Measurements from ENCODE around the gene GBGT1.
"Not testable (repeated sequence)": the region's sequence is repeated elsewhere in the genome, so short reads cannot be mapped to it uniquely, and the experiment has no call there.

Gene GBGT1

DNA sequence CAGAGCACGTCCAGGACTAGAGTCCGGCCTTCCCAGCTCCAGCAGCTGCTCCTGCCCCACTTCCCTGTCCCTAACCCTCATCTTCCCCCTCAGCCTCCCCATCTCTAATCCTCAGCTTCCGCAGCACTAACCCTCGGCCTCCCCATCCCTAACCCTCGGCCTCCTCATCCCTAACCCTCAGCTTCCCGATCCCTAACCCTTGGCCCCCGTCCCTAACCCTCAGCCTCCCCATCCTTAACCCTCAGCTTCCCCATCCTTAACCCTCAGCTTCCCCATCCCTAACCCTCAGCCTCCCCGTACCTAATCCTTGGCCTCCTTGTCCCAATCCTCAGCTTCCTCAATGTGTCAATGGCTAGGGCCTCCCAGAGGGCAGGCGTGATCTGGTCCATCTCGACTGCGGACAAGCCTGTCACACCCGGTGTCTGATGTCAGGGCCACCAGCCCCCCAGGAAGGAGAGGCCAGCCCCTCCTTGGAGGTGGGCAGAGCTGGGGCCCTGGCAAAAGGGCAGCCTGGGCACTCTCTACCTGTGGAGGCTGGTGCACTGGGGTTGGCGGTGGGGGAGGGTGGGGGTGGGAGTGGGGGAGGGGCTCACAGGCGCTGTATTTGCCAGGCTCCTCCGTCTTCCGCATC lies 43.9 kb upstream of the GBGT1 start:
- Histone ChIP-seq H3K4me3 (ENCODE audit: low read depth, low read length) (no peak overlapping the region), H3K27me3 (ENCODE audit: insufficient read depth, low read depth, severe bottlenecking) (peaks cover 3% of the 10 kb centered on the region), H3K27ac (no peak overlapping the region), H3K9me3 (ENCODE audit: severe bottlenecking) (peaks cover 6% of the 10 kb centered on the region), H3K36me3 (no peaks in the 10 kb centered on the region)
- TF ChIP-seq, protein P1, sequence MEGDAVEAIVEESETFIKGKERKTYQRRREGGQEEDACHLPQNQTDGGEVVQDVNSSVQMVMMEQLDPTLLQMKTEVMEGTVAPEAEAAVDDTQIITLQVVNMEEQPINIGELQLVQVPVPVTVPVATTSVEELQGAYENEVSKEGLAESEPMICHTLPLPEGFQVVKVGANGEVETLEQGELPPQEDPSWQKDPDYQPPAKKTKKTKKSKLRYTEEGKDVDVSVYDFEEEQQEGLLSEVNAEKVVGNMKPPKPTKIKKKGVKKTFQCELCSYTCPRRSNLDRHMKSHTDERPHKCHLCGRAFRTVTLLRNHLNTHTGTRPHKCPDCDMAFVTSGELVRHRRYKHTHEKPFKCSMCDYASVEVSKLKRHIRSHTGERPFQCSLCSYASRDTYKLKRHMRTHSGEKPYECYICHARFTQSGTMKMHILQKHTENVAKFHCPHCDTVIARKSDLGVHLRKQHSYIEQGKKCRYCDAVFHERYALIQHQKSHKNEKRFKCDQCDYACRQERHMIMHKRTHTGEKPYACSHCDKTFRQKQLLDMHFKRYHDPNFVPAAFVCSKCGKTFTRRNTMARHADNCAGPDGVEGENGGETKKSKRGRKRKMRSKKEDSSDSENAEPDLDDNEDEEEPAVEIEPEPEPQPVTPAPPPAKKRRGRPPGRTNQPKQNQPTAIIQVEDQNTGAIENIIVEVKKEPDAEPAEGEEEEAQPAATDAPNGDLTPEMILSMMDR (IDR thresholded peaks at IDR 0.05; ENCODE audit: low read depth, low read length): no peak
- DNase-seq: no peak

DNA sequence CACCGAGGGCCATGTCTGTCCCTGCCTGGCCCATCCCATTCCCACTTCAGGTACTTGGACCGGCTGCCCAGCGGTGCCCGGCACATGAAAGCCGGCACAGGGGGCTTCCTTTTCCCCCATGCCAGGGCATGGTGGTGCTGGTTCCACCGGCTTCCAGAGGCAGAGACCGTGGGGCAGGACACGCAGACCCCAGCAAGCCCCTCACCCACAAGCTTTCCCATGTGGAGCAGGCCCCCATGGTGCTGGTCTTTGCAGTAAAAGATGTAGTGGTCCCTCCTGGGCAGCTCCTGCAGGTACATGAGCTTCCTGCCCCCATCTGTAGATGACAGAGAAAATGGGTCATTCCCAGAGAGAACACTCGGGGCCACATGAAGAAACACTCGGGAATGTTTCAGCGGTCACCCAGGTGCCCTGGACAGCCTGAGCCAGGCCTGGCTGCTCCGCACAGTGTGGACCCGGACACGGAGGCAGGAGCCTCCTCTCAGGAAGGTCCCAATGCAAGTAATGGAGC lies 43.4 kb upstream of the GBGT1 start:
- no peaks in the 10 kb centered on the region for H3K36me3 ChIP-seq
- no peak overlapping the region for H3K27ac ChIP-seq
- TF ChIP-seq, protein P1 (IDR thresholded peaks at IDR 0.05; ENCODE audit: low read depth, low read length): no peak
- peaks cover 3% of the 10 kb centered on the region for H3K27me3 ChIP-seq (ENCODE audit: insufficient read depth, low read depth, severe bottlenecking)
- H3K9me3 ChIP-seq (ENCODE audit: severe bottlenecking): peaks cover 6% of the 10 kb centered on the region
- no peak for DNase-seq
- no peak overlapping the region for H3K4me3 ChIP-seq (ENCODE audit: low read depth, low read length)

DNA sequence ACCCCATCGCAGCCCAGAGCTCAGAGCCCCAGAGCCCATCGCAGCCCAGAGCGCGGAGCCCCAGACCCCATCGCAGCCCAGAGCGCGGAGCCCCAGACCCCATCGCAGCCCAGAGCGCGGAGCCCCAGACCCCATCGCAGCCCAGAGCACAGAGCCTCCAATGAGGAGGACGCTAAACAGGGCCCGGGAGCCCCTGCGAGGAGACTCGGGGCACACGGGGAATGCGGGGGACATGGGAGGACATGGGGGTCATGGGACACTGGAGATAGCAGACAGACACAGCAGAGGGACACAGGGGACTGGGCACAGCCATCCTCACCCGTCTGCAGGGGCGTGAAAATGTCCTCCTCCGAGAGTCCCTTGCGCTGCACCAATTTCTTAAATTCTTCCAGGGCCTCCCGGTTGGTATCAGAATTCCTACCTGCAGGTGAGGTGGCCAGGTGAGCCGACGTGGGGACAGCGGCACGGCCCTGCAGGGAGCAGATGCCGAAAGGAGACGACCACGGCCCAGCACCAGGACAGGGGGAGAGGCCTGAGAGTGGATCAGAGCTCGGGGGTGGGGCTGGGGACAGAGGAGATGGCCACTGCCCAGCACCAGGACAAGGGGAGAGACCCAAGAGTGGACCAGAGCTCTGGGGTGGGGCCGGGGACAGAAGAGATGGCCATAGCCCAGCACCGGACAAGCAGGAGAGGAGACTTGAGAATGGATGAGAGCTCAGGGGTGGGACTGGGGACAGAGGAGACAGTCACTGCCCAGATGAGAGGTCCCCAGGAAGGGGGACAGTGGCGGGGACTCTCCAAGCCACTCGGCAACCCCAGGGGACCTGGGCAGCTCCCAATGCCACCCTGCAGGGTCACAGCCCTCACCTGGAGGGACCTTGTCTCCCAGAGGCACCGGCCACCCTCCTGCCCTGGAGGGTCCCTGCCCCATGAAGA lies 42.5 kb upstream of the GBGT1 start:
- H3K27ac ChIP-seq: no peak overlapping the region
- TF ChIP-seq, protein P1 (IDR thresholded peaks at IDR 0.05; ENCODE audit: low read depth, low read length): no peak
- peaks cover 3% of the 10 kb centered on the region for H3K27me3 ChIP-seq (ENCODE audit: insufficient read depth, low read depth, severe bottlenecking)
- DNase-seq: no peak
- no peaks in the 10 kb centered on the region for H3K9me3 ChIP-seq (ENCODE audit: severe bottlenecking)
- no peak overlapping the region for H3K4me3 ChIP-seq (ENCODE audit: low read depth, low read length)
- H3K36me3 ChIP-seq: no peaks in the 10 kb centered on the region

DNA sequence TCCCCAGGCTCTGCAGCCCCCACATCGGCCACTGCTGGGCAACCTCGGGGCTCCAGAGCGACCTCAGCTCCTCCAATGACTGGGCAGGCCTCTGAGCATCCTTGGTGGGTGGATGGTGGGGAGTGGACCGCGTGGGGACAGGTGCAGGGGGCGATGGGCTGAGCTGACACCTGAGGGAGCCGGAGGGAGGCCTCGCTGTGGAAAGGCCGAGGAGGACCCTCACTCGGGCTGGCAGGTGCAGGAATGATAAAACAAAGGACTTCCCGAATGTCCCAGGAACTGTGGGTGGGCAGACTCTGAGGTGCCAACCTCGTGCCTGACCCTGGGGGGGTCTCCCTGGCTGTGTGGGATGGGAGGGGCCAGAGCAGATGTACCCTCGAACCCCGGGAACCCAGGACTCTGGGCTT lies 41.8 kb upstream of the GBGT1 start:
- not testable (repeated sequence) for H3K27me3 ChIP-seq (ENCODE audit: insufficient read depth, low read depth, severe bottlenecking); H3K36me3 ChIP-seq; DNase-seq; H3K4me3 ChIP-seq (ENCODE audit: low read depth, low read length); H3K9me3 ChIP-seq (ENCODE audit: severe bottlenecking); H3K27ac ChIP-seq

DNA sequence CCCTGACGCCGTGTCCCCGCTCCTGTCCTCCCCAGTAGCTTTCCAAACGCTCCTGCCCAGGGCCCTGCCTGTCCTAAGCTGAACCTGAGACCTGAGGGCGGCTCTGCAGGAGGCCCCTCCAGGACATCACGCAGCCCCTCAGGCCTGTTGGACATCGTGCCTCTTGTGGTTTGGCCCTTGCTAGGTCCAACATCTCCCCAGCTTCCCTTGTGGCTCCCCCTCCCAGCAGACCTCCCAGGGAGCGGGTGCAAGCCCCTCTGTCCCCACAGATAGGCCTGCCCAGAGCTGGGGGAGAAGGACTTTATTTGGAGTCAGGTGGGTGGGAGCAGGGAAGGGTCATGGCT lies 41.3 kb upstream of the GBGT1 start:
- Histone ChIP-seq H3K27me3 (ENCODE audit: insufficient read depth, low read depth, severe bottlenecking) (no peaks in the 10 kb centered on the region), H3K36me3 (no peaks in the 10 kb centered on the region), H3K9me3 (ENCODE audit: severe bottlenecking) (no peaks in the 10 kb centered on the region), H3K27ac (no peak overlapping the region), H3K4me3 (ENCODE audit: low read depth, low read length) (no peak overlapping the region)
- TF ChIP-seq, protein P1 (IDR thresholded peaks at IDR 0.05; ENCODE audit: low read depth, low read length): no peak
- DNase-seq: no peak

DNA sequence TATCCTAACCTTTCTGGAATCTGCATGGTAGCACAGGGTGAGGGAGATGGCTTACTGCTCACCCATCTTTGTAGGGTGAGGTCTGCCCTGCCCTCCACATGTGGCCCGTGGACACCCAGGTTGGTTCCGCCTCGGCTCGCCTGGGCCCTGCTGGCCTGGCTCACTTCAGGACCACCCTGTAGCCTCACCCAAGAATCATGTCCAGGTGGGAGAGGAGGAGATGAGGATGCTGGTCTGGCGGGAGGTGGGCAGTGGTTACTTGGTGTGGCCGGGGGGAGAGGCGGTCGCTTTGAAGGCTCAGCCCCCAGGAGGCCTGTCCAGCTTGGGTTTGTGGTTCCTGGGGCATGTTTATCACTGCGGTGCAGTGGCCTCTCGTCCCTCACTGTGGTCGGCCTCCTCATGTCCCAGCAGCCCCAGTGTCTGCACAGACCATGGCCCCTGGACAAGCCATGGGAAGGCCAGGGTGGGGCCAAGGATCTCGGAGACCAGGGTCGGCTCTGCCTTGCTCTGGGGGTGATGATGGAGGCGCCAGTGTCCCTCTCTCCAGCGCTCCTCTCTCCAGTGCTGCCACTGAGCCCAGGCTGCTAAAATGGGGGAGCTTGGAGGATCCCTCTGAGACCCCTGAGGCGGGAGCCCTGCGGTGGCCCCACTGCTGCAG lies 40.8 kb upstream of the GBGT1 start:
- no peaks in the 10 kb centered on the region for H3K27me3 ChIP-seq (ENCODE audit: insufficient read depth, low read depth, severe bottlenecking)
- H3K27ac ChIP-seq: no peak overlapping the region
- H3K36me3 ChIP-seq: no peaks in the 10 kb centered on the region
- no peak overlapping the region for H3K4me3 ChIP-seq (ENCODE audit: low read depth, low read length)
- TF ChIP-seq, protein P1 (IDR thresholded peaks at IDR 0.05; ENCODE audit: low read depth, low read length): no peak
- DNase-seq: no peak
- no peaks in the 10 kb centered on the region for H3K9me3 ChIP-seq (ENCODE audit: severe bottlenecking)

All from WERI-Rb-1 (cell line).